ENCODE data around the gene GSTA4. TPM values are rescaled to one million over a fixed set of nuclear protein-coding genes. Genes with fewer than 3 reads are reported as not detected.

The GSTA4 gene
- total and polyA plus RNA-seq, 2 of the 8 experiments (the other 6 are each of a cell fraction or from before 2014, with no cell fraction given), result 13.9 to 21.6 TPM

GRCh38 chr6:52985228-52985627, 9.9 kb downstream of the GSTA4 start:
- no peak overlapping the region for H2BK20ac ChIP-seq (ENCODE audit: low read length)
- TF ChIP-seq RBBP5 (IDR thresholded peaks at IDR 0.05; ENCODE audit: borderline replicate concordance, low read depth, low read length), result no peak
- no peak for TF ChIP-seq EZH2 (IDR thresholded peaks at IDR 0.05; ENCODE audit: low read depth, low read length, severe bottlenecking)
- TF ChIP-seq EP300 (IDR thresholded peaks at IDR 0.05; ENCODE audit: borderline replicate concordance in 1 of 2, low read depth in 2 of 2, low read length in 2 of 2), result no peak
- TF ChIP-seq YY1 (IDR thresholded peaks at IDR 0.05; ENCODE audit: low read depth, low read length), result no peak
- TF ChIP-seq NRF1 (IDR thresholded peaks at IDR 0.05; ENCODE audit: low read depth, low read length), result no peak
- TF ChIP-seq CHD1 (IDR thresholded peaks at IDR 0.05; ENCODE audit: low read depth, low read length), result no peak
- TF ChIP-seq TBP (IDR thresholded peaks at IDR 0.05; ENCODE audit: low read depth, low read length), result no peak
- no peak for TF ChIP-seq KDM4A (IDR thresholded peaks at IDR 0.05; ENCODE audit: low read depth, low read length, severe bottlenecking)
- TF ChIP-seq EGR1 (IDR thresholded peaks at IDR 0.05; ENCODE audit: borderline replicate concordance, low read depth, low read length), result no peak
- no peak for TF ChIP-seq CREB1 (IDR thresholded peaks at IDR 0.05)
- TF ChIP-seq RXRA (IDR thresholded peaks at IDR 0.05; ENCODE audit: insufficient read depth, low read depth, low read length), result no peak
- TF ChIP-seq TAF1 (IDR thresholded peaks at IDR 0.05; ENCODE audit: low read depth, low read length), result no peak
- TF ChIP-seq FOSL1 (IDR thresholded peaks at IDR 0.05; ENCODE audit: insufficient read depth, low read depth, low read length), result no peak
- no peak overlapping the region for H2BK120ac ChIP-seq (replicated peaks; ENCODE audit: low read depth, low read length)
- no peaks in the 10 kb centered on the region for H3K4me1 ChIP-seq (replicated peaks in 1 of 4; ENCODE audit: control insufficient read depth in 3 of 4, insufficient read depth in 4 of 4, low read length in 3 of 4)
- ChIA-PET CTCF (ENCODE audit: partially characterized antibody) (interaction anchor here (1.3 kb wide), 1 partner anchor 82 kb away, joined by 3 read pairs; no protein-coding TSS in a partner anchor), POLR2A (ENCODE audit: partially characterized antibody) (interaction anchor here (2.3 kb wide), 1 partner anchor 10 kb away, joined by 10 read pairs; the partner anchor contains the start of gene GSTA4)
- no peaks in the 10 kb centered on the region for H3K79me2 ChIP-seq (ENCODE audit: control insufficient read depth in 1 of 2, insufficient read depth in 2 of 2, low read length in 2 of 2)
- DNase-seq (ENCODE audit: low read depth in 1 of 2, low spot score in 2 of 2), result no peak
- no peak overlapping the region for H2AFZ ChIP-seq (ENCODE audit: low read length)
- H4K8ac ChIP-seq (ENCODE audit: extremely low read depth, insufficient read depth, low read length), result no peak overlapping the region
- H3K79me1 ChIP-seq (ENCODE audit: low read depth, low read length), result no peaks in the 10 kb centered on the region
- H2BK5ac ChIP-seq (ENCODE audit: low read depth, low read length), result no peak overlapping the region
- H2BK15ac ChIP-seq (ENCODE audit: low read length), result no peak overlapping the region
- no peak overlapping the region for H3K14ac ChIP-seq (ENCODE audit: insufficient read length)
- H3K4ac ChIP-seq (replicated peaks; ENCODE audit: insufficient read length, low read depth, low read length), result no peak overlapping the region
- H3K23me2 ChIP-seq (ENCODE audit: low read depth, low read length), result no peaks in the 10 kb centered on the region
- no peak for FAIRE-seq
- H3K4me2 ChIP-seq (ENCODE audit: insufficient read depth in 1 of 2, low read depth in 2 of 2, low read length in 2 of 2), result no peak overlapping the region
- H4K91ac ChIP-seq (replicated peaks; ENCODE audit: insufficient read length, low read length), result no peak overlapping the region
- no peaks in the 10 kb centered on the region for H3K27me3 ChIP-seq (replicated peaks in 1 of 4; ENCODE audit: control insufficient read depth in 3 of 4, extremely low read depth in 1 of 4, insufficient read depth in 3 of 4, low read length in 3 of 4)
- H3K18ac ChIP-seq (ENCODE audit: extremely low read depth, low read length), result no peak overlapping the region
- no peak overlapping the region for H3K9ac ChIP-seq (replicated peaks in 1 of 4; ENCODE audit: extremely low read depth in 1 of 4, low read depth in 3 of 4, low read length in 3 of 4)
- H3K27ac ChIP-seq (ENCODE audit: low read depth, low read length), result no peak overlapping the region
- H3K9me3 ChIP-seq (ENCODE audit: insufficient read depth in 2 of 2, low read depth in 1 of 2, low read length in 1 of 2), result no peaks in the 10 kb centered on the region
- no peaks in the 10 kb centered on the region for H4K20me1 ChIP-seq (replicated peaks in 1 of 2; ENCODE audit: control insufficient read depth in 1 of 2, insufficient read depth in 2 of 2, low read length in 2 of 2)
- 92% methylated on average over 4 of the region's 4 CpGs; no CpG with 5 or more reads in 1 of the 2 experiments for WGBS, 2 experiments (ENCODE audit: extremely low coverage in 1 of 2, insufficient coverage in 1 of 2, insufficient read length in 1 of 2, insufficient replicate concordance in 2 of 2, low coverage in 1 of 2, low lambda C conversion rate in 2 of 2, missing lambda C conversion rate in 1 of 2)
- no peak overlapping the region for H2BK12ac ChIP-seq (ENCODE audit: low read depth, low read length)
- H3K4me3 ChIP-seq (ENCODE audit: extremely low read depth in 1 of 4, insufficient read depth in 2 of 4, low read depth in 3 of 4, low read length in 4 of 4), result no peak overlapping the region
- H4K5ac ChIP-seq (ENCODE audit: insufficient read length, low read depth, low read length), result no peak overlapping the region
- H3K36me3 ChIP-seq (ENCODE audit: control insufficient read depth in 2 of 4, insufficient read depth in 4 of 4, low read length in 3 of 4), result peaks cover 0 to 26% (median 6%) of the 10 kb centered on the region in 4 experiments; a peak in 5 of 8 replicates
- no peak overlapping the region for H3K56ac ChIP-seq (replicated peaks; ENCODE audit: insufficient read length, low read depth, low read length)
- no peak overlapping the region for H3K23ac ChIP-seq (ENCODE audit: insufficient read length)
- no peak overlapping the region for H2AK5ac ChIP-seq (ENCODE audit: low read depth, low read length)

Measured in H1 (cell line).